Peyer's patch (tissue), 4 donors: Measurements from ENCODE around the gene TNN. TPM values are rescaled to one million over a fixed set of nuclear protein-coding genes. Genes with fewer than 3 reads are reported as not detected.

Experiments
- DNase-seq, 3 donors: peaks; one replicate each; pipeline ENCODE4 v3.0.0-alpha.2; 2017 to 2019
- H3K27ac ChIP-seq, 4 donors: fragments of 200-600 bp; sonication (generic); one replicate each; pipeline ENCODE4 v1.5.1; 2016 to 2019
- H3K27me3 ChIP-seq, 2 donors: fragments of 200-600 bp; sonication (generic); one replicate each; pipeline ENCODE4 v1.5.1; 2019
- H3K36me3 ChIP-seq, 3 donors: fragments of 200-600 bp; sonication (generic); one replicate each; pipeline ENCODE4 v1.5.1; 2016 to 2019
- H3K4me1 ChIP-seq, 4 donors: fragments of 200-600 bp; sonication (generic); one replicate each; pipeline ENCODE4 v1.5.1; 2016 to 2019
- H3K4me3 ChIP-seq, 4 donors: fragments of 200-600 bp; sonication (generic); 1 replicate in 3 of 4; 2 replicates in 1 of 4; pipeline ENCODE4 v1.5.1; 2016 to 2019; ENCODE audit warnings: mild to moderate bottlenecking in 1 of 4
- H3K9me3 ChIP-seq, 4 donors: fragments of 200-600 bp; sonication (generic); one replicate each; pipeline ENCODE4 v1.5.1; 2016 to 2019; ENCODE audit warnings: mild to moderate bottlenecking in 1 of 4
- POLR2A ChIP-seq, 2 donors: fragments of 450-650 bp; IDR thresholded peaks; one replicate each; pipeline ENCODE4 v1.5.1; 2017; ENCODE audit warnings: antibody characterized with exemption in 2 of 2, mild to moderate bottlenecking in 2 of 2, moderate library complexity in 2 of 2
- total RNA-seq, 4 donors: library from RNA; depleted of rRNA; stranded (reverse); fragments of >200 nt; gene quantifications; one replicate each; pipeline ENCODE4 v1.1.0, GENCODE V29; 2016
- TF ChIP-seq, protein P1 (sequence below), 6 experiments: fragments of 450-650 bp in 4 of 6; fragments of 200-600 bp in 2 of 6; sonication (generic) in 1 of 6; IDR thresholded peaks; one replicate each; pipeline ENCODE4 v1.5.1; 2017 to 2019; ENCODE audit warnings: antibody characterized with exemption in 6 of 6, mild to moderate bottlenecking in 3 of 6, moderate library complexity in 1 of 6

TNN gene
- total RNA-seq, 4 donors from 2014 or later, result 0.35 to 0.83 TPM; not detected in 2

DNA sequence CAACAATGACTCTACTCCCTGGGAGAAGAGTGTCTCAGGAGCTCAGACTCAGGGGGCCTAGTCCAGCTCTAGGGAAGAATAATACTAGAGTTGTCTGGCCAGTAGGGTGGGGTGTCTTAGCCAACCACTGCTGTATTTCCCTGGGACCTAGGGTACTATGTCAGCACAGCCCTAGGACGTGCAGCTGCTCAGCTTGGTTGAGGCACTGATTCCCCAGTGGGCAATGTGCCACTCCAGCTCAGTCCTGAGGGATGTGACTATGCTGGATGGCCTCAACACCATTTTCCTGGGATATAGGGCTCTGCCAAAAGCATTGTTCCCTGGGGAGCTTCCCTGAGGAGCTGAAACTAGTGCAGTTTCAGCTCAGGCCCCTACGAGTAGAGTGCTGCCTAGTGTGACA, 47.4 kb downstream of the TNN start:
- peaks cover 0 to 4% (median 0%) of the 10 kb centered on the region in 4 donors for H3K9me3 ChIP-seq

DNA sequence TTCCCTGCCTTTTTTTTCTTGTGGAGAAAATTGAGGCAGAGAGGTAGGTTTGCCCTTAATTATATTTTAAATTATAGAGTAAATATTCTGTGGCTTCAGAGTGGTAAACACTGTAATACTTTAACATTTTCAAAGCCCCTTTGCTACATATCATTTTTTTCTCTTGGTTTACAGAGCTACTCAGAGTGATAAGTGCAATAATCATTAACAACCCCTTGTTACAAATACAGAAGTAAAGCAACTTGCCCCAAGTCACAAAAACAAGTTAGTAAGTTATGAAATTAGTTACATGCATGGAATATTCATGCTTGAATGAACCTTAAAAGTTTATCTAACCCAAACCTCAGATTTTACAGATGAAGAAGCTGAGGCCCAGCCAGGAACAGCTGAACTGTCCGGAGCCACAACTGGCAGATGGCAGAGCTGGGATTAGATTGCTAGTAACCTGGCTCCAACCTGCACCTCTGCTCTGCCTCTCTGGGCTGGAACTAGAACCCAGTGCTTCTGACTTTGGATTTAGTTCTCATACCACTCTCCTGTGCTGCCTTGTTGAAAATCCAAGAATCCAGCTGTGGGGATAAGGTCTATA, 48.7 kb downstream of the TNN start:
- Histone ChIP-seq H3K27ac (no peak overlapping the region), H3K36me3 (no peaks in the 10 kb centered on the region), H3K4me3 (no peak overlapping the region), H3K9me3 (peaks cover 0 to 4% (median 0%) of the 10 kb centered on the region in 4 donors), H3K27me3 (no peaks in the 10 kb centered on the region), H3K4me1 (no peaks in the 10 kb centered on the region)
- no peak for TF ChIP-seq POLR2A (IDR thresholded peaks at IDR 0.05)
- TF ChIP-seq, protein P1, sequence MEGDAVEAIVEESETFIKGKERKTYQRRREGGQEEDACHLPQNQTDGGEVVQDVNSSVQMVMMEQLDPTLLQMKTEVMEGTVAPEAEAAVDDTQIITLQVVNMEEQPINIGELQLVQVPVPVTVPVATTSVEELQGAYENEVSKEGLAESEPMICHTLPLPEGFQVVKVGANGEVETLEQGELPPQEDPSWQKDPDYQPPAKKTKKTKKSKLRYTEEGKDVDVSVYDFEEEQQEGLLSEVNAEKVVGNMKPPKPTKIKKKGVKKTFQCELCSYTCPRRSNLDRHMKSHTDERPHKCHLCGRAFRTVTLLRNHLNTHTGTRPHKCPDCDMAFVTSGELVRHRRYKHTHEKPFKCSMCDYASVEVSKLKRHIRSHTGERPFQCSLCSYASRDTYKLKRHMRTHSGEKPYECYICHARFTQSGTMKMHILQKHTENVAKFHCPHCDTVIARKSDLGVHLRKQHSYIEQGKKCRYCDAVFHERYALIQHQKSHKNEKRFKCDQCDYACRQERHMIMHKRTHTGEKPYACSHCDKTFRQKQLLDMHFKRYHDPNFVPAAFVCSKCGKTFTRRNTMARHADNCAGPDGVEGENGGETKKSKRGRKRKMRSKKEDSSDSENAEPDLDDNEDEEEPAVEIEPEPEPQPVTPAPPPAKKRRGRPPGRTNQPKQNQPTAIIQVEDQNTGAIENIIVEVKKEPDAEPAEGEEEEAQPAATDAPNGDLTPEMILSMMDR (IDR thresholded peaks at IDR 0.05), result no peak
- DNase-seq, result no peak

More for the DNA sequence above, 47.4 kb downstream of the TNN start:
- Histone ChIP-seq H3K4me3 (no peak overlapping the region), H3K27ac (no peak overlapping the region), H3K36me3 (no peaks in the 10 kb centered on the region), H3K27me3 (no peaks in the 10 kb centered on the region), H3K4me1 (no peaks in the 10 kb centered on the region)
- no peak for DNase-seq
- no peak for TF ChIP-seq POLR2A (IDR thresholded peaks at IDR 0.05)

DNA sequence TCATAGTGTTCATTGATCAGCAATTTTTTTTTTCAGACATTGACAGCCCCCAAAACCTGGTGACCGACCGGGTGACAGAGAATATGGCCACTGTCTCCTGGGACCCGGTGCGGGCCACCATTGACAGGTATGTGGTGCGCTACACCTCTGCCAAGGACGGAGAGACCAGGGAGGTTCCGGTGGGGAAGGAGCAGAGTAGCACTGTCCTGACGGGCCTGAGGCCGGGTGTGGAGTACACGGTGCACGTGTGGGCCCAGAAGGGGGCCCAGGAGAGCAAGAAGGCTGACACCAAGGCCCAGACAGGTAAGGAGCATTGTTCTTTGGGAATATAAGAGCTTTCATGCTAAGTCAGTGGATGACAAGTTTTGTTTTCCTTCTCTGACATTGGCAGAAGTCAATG, 49.3 kb downstream of the TNN start:
- Histone ChIP-seq H3K27ac (no peak overlapping the region), H3K4me3 (no peak overlapping the region), H3K27me3 (no peaks in the 10 kb centered on the region), H3K4me1 (no peaks in the 10 kb centered on the region), H3K9me3 (peaks cover 0 to 4% (median 0%) of the 10 kb centered on the region in 4 donors), H3K36me3 (no peaks in the 10 kb centered on the region)
- no peak for DNase-seq
- TF ChIP-seq POLR2A (IDR thresholded peaks at IDR 0.05), result no peak
- TF ChIP-seq, protein P1 (IDR thresholded peaks at IDR 0.05), result no peak

DNA sequence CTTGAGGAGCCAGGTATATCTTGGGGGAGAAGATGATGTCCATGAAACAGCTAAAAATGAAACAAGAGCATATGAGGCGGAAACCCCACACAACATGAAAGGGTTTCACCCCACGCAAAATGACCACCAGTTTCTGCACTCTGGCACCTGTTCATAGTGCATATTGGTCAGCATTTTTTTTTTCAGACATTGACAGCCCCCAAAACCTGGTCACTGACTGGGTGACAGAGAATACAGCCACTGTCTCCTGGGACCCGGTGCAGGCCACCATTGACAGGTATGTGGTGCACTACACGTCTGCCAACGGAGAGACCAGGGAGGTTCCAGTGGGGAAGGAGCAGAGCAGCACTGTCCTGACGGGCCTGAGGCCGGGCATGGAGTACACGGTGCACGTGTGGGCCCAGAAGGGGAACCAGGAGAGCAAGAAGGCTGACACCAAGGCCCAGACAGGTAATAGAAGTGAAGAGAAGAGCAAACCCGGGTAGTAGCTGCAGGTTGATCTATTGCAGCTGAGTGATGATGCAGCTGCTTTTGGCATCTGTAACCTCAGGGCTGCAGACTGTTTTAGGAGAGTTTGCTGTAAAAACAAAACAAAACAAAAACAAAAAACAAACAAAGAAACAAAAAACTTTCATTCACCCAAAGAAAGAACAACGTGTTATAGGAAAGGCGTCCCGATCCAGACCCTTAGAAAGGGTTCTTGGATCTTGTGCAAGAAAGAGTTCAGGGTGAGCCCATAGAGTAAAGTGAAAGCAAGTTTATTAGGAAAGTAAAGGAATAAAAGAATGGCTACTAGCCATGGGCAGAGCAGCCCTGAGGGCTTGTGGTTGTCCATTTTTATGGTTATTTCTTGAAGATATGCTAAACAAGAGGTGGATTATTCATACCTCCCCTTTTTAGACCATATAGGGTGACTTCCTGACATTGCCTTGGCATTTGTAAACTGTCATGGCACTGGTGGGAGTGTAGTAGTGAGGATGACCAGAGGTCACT, 51.0 kb downstream of the TNN start:
- Histone ChIP-seq H3K27me3 (no peaks in the 10 kb centered on the region), H3K36me3 (no peaks in the 10 kb centered on the region), H3K4me1 (no peaks in the 10 kb centered on the region), H3K9me3 (peaks cover 0 to 4% (median 0%) of the 10 kb centered on the region in 4 donors), H3K4me3 (no peak overlapping the region), H3K27ac (no peak overlapping the region)
- TF ChIP-seq, protein P1 (IDR thresholded peaks at IDR 0.05), result no peak
- no peak for TF ChIP-seq POLR2A (IDR thresholded peaks at IDR 0.05)
- DNase-seq, result no peak

DNA sequence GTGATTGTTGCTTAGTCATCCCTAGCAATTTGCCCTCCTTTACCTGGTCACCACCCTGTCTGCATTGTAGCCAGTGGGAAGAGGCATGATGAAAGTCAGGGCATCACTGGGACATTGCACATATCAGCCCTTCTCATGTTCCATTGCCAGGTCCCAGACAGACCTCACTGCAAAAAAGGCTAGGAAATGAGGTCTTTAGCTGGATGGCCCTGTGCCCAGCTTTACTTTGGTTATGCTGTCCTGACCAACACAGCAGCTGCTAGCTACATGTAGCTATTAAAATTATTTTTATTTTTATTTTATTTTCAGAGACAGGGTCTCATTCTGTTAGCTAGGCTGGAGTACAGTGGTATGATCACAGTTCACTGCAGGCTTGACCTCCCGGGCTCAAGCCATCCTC, 52.9 kb downstream of the TNN start:
- no peak for TF ChIP-seq POLR2A (IDR thresholded peaks at IDR 0.05)
- TF ChIP-seq, protein P1 (IDR thresholded peaks at IDR 0.05), result no peak
- no peaks in the 10 kb centered on the region for H3K36me3 ChIP-seq
- H3K27me3 ChIP-seq, result no peaks in the 10 kb centered on the region
- no peaks in the 10 kb centered on the region for H3K4me1 ChIP-seq
- H3K27ac ChIP-seq, result no peak overlapping the region
- no peak overlapping the region for H3K4me3 ChIP-seq
- DNase-seq, result no peak
- H3K9me3 ChIP-seq, result no peaks in the 10 kb centered on the region

DNA sequence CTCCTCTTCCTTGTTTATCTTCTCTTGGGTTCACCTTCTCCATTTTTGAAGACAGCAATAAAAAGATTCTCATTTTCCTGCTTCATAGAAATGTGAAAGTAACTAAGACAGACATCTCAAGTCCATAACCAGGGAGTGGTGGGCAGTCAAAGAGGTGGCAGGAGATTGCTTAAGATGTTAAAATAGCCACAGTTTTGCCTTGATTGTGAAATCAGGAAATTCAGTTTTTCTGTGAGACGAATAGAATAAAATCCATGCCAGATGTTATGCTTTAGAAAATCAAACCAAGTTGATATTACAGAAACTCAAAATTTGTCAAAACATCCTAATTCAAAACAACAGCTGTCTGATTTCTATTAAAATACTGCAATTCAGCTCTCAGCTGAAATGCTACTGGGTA, 57.2 kb downstream of the TNN start:
- no peaks in the 10 kb centered on the region for H3K9me3 ChIP-seq
- no peak overlapping the region for H3K4me3 ChIP-seq
- H3K27me3 ChIP-seq, result no peaks in the 10 kb centered on the region
- H3K27ac ChIP-seq, result peak overlapping the region in 1 of 4 donors; percentile 22
- no peak for TF ChIP-seq POLR2A (IDR thresholded peaks at IDR 0.05)
- TF ChIP-seq, protein P1 (IDR thresholded peaks at IDR 0.05), result no peak
- no peak for DNase-seq
- no peaks in the 10 kb centered on the region for H3K36me3 ChIP-seq
- peaks cover 0 to 6% (median 3%) of the 10 kb centered on the region in 4 donors for H3K4me1 ChIP-seq
